Prostate gland (tissue), 2 donors: ENCODE measurements around the gene SMG1.

ENCODE experiments used
- CTCF ChIP-seq, 4 experiments: fragments of 200-600 bp in 2 of 4; fragments of 450-650 bp in 2 of 4; sonication (generic) in 2 of 4; IDR thresholded peaks; 1 replicate in 3 of 4; 2 replicates in 1 of 4; pipeline ENCODE4 v1.5.1; 2016 to 2019; ENCODE audit warnings: antibody characterized with exemption in 4 of 4, mild to moderate bottlenecking in 2 of 4, moderate library complexity in 2 of 4
- POLR2A ChIP-seq: fragments of 450-650 bp; IDR thresholded peaks from one replicate; pipeline ENCODE4 v1.6.1; 2016; ENCODE audit warnings: antibody characterized with exemption, mild to moderate bottlenecking
- POLR2AphosphoS5 ChIP-seq: sonication (generic); formaldehyde crosslinking; IDR thresholded peaks from one replicate; pipeline ENCODE4 v1.6.1; 2017; ENCODE audit warnings: antibody characterized with exemption

- TF ChIP-seq CTCF (IDR thresholded peaks at IDR 0.05) (no peak), POLR2A (no peak), POLR2AphosphoS5 (peak; percentile 18)
Observed at GRCh38 chr16:18932243-18932987, 6.2 kb upstream of the SMG1 start.
